ENCODE results near the gene SLC38A3. TPM values are rescaled to one million over a fixed set of nuclear protein-coding genes. Genes with fewer than 3 reads are reported as not detected.

Gene SLC38A3
- total and polyA plus RNA-seq, 9 of the 15 experiments (the other 6 are each of a cell fraction or from before 2014, with no cell fraction given) = 0.09 to 0.38 (median 0.16) TPM; not detected in 6

GRCh38 chr3:50222169-50222528 is 17.1 kb downstream of the SLC38A3 start (continued):
- TF ChIP-seq MGA (IDR thresholded peaks at IDR 0.05) (no peak), ZNF407 (IDR thresholded peaks at IDR 0.05; ENCODE audit: low read depth) (no peak)

Data from K562 (cell line).